Kidney (tissue), 14 donors: ENCODE measurements around the gene LIPH. TPM values are rescaled to one million over a fixed set of nuclear protein-coding genes. Genes with fewer than 3 reads are reported as not detected.

Experiments
- DNase-seq, 5 donors: peaks; one replicate each; pipeline ENCODE4 v3.0.0-alpha.2; 2013 to 2020
- FAIRE-seq: peaks from 2 replicates; lab custom pipeline; 2012; peaks lifted over from hg19 to GRCh38; lab: Jason Lieb, UNC
- H3K27ac ChIP-seq, 2 donors: one replicate each; pipeline ENCODE4 v1.7.0; 2013; ENCODE audit warnings: low read depth in 2 of 2, low read length in 2 of 2, inconsistent platforms in 1 of 2
- H3K27me3 ChIP-seq: one replicate; pipeline ENCODE4 v1.7.1; 2013; ENCODE audit warnings: low read length, inconsistent platforms; ENCODE audit not compliant: control insufficient read depth, insufficient read depth
- H3K36me3 ChIP-seq, 3 donors: one replicate each; pipeline versions ENCODE4 v1.7.0 to v1.7.1; 2013; ENCODE audit warnings: low read length in 3 of 3, control low read depth in 1 of 3, inconsistent platforms in 1 of 3; ENCODE audit not compliant: insufficient read depth in 3 of 3, control insufficient read depth in 2 of 3
- H3K4me1 ChIP-seq, 3 donors: one replicate each; pipeline versions ENCODE4 v1.7.0 to v1.7.1; 2013; ENCODE audit warnings: low read length in 3 of 3, inconsistent platforms in 1 of 3, low read depth in 1 of 3; ENCODE audit not compliant: control insufficient read depth in 2 of 3, insufficient read depth in 2 of 3
- H3K4me3 ChIP-seq, 3 donors: one replicate each; pipeline versions ENCODE4 v1.7.0 to v1.8.1; 2013; ENCODE audit warnings: low read length in 3 of 3, control low read depth in 1 of 3, inconsistent platforms in 1 of 3
- H3K9ac ChIP-seq, 3 donors: one replicate each; pipeline versions ENCODE4 v1.7.0 to v1.7.1; 2013; ENCODE audit warnings: low read length in 3 of 3, control low read depth in 1 of 3, inconsistent platforms in 1 of 3
- H3K9me3 ChIP-seq, 3 donors: one replicate each; pipeline versions ENCODE4 v1.7.0 to v1.7.1; 2013; ENCODE audit warnings: low read length in 3 of 3, control low read depth in 1 of 3, inconsistent platforms in 1 of 3; ENCODE audit not compliant: control insufficient read depth in 2 of 3, insufficient read depth in 1 of 3
- intact Hi-C: fragments of 100-400 bp; cut with DNase I; formaldehyde crosslinking; loops from one replicate; pipeline ENCODE4 v1.11.1; 2022
- polyA plus RNA-seq: library from polyadenylated mRNA; stranded (reverse); fragments of 350-450 nt; fragmentation: Illumina TruSeq; extraction: RNeasy Lipid Tissue Mini Kit (QIAGEN cat#74804); gene quantifications from one replicate; pipeline ENCODE4 v1.2.3, GENCODE V29; 2014; ENCODE audit warnings: low read depth, low replicate concordance; ENCODE audit not compliant: insufficient read depth
- total RNA-seq: library from RNA; stranded (reverse); fragmentation: NEBNext Ultra II Directional; extraction: Animal tissue kit (Norgen Biotek cat#: 25700); gene quantifications from one replicate; pipeline ENCODE4 v1.2.1, GENCODE V29; 2021
- TF ChIP-seq, protein P1 (sequence below): IDR thresholded peaks from 3 replicates; pipeline ENCODE4 v1.5.1; 2012; ENCODE audit warnings: mild to moderate bottlenecking, moderate library complexity, borderline replicate concordance; ENCODE audit not compliant: insufficient read depth; ENCODE audit errors: extremely low read depth
- donor health status: control.
- donor health status: control.
- donor health status: control.
- donor health status: control.
- donor health status: control.
- donor health status: DM: yes; HTN: yes; CAD: no.
- donor health status: Normal renal cell carcinoma (clear cell type).

LIPH gene
- total and polyA plus RNA-seq, 2 donors from 2014 or later: 3.2 to 14.7 TPM

DNA sequence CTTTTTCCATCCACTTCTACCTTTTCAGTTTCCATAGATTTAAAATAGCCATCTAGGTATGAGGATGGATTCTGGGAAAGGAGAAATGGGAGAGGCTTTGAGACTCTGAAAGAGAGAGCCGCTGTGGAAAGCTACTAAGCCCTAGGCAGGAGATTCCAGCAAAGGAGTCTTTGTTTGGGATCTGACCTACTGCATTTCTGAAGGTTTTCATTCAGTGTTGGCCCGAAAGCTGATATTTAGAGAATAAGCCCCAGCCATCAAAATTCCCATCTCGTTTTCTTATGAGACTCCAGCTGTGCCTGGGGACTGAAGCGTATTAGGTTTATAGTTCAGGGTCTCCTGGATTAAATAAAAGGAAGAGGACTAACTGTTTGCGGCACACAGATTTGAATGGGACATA lies 19.5 kb downstream of the LIPH start:
- intact Hi-C loops: no loop called here

GRCh38 chr3:185530856-185531255 lies 21.5 kb downstream of the LIPH start:
- H3K27ac ChIP-seq: no peak overlapping the region
- no peaks in the 10 kb centered on the region for H3K4me1 ChIP-seq
- intact Hi-C loops: no loop called here
- DNase-seq: no peak
- H3K4me3 ChIP-seq: no peak overlapping the region
- H3K9ac ChIP-seq: no peak overlapping the region
- H3K9me3 ChIP-seq: no peaks in the 10 kb centered on the region
- no peaks in the 10 kb centered on the region for H3K27me3 ChIP-seq
- FAIRE-seq: no peak
- TF ChIP-seq, protein P1, sequence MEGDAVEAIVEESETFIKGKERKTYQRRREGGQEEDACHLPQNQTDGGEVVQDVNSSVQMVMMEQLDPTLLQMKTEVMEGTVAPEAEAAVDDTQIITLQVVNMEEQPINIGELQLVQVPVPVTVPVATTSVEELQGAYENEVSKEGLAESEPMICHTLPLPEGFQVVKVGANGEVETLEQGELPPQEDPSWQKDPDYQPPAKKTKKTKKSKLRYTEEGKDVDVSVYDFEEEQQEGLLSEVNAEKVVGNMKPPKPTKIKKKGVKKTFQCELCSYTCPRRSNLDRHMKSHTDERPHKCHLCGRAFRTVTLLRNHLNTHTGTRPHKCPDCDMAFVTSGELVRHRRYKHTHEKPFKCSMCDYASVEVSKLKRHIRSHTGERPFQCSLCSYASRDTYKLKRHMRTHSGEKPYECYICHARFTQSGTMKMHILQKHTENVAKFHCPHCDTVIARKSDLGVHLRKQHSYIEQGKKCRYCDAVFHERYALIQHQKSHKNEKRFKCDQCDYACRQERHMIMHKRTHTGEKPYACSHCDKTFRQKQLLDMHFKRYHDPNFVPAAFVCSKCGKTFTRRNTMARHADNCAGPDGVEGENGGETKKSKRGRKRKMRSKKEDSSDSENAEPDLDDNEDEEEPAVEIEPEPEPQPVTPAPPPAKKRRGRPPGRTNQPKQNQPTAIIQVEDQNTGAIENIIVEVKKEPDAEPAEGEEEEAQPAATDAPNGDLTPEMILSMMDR: no peak
- H3K36me3 ChIP-seq: no peaks in the 10 kb centered on the region

More for the DNA sequence above, 19.5 kb downstream of the LIPH start:
- DNase-seq (no peak), FAIRE-seq (no peak)
- H3K4me1 ChIP-seq: peaks cover 0 to 2% (median 0%) of the 10 kb centered on the region in 3 donors
- no peak overlapping the region for H3K4me3 ChIP-seq
- no peak overlapping the region for H3K9ac ChIP-seq
- H3K27ac ChIP-seq: no peak overlapping the region
- no peaks in the 10 kb centered on the region for H3K9me3 ChIP-seq
- no peaks in the 10 kb centered on the region for H3K36me3 ChIP-seq
- H3K27me3 ChIP-seq: no peaks in the 10 kb centered on the region
- TF ChIP-seq, protein P1: no peak

DNA sequence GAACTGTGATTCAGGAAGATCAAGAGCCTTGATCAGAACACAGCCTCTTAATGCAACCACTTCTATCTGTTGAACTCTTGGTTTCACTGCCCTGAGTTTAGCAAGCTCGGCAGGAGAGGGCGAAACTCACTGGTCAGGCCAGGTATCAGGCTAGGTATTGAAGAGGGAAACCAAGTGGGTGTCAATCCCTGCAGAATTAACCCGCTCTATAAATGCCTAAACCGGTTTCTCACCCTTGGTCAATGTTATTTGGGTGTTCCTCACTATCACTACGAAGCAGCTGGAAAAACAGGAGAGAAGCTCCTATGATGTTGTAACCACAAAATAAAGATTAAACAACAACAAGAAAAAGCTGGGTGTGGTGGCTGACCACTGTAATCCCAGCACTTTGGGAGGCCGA lies 23.9 kb downstream of the LIPH start:
- FAIRE-seq: no peak
- no peak overlapping the region for H3K27ac ChIP-seq

More for the DNA sequence above, 23.9 kb downstream of the LIPH start:
- no peak for DNase-seq
- no peaks in the 10 kb centered on the region for H3K36me3 ChIP-seq
- TF ChIP-seq, protein P1: no peak
- intact Hi-C loops: no loop called here
- H3K27me3 ChIP-seq: no peaks in the 10 kb centered on the region
- no peaks in the 10 kb centered on the region for H3K9me3 ChIP-seq
- no peaks in the 10 kb centered on the region for H3K4me1 ChIP-seq
- H3K4me3 ChIP-seq: no peak overlapping the region
- no peak overlapping the region for H3K9ac ChIP-seq
